GM18505 (cell line): Measurements from ENCODE around the gene USF3.

Source experiments
- ATAC-seq: cut with Tn5 transposase; IDR thresholded peaks from one replicate; pipeline ENCODE4 v1.9.1; 2021; ENCODE audit not compliant: unreplicated experiment
- POLR2A ChIP-seq: IDR thresholded peaks from 4 replicates; pipeline ENCODE4 v1.6.1; 2011; ENCODE audit warnings: borderline replicate concordance; ENCODE audit not compliant: insufficient read depth, insufficient read length; ENCODE audit errors: extremely low read depth

The USF3 gene, protein sequence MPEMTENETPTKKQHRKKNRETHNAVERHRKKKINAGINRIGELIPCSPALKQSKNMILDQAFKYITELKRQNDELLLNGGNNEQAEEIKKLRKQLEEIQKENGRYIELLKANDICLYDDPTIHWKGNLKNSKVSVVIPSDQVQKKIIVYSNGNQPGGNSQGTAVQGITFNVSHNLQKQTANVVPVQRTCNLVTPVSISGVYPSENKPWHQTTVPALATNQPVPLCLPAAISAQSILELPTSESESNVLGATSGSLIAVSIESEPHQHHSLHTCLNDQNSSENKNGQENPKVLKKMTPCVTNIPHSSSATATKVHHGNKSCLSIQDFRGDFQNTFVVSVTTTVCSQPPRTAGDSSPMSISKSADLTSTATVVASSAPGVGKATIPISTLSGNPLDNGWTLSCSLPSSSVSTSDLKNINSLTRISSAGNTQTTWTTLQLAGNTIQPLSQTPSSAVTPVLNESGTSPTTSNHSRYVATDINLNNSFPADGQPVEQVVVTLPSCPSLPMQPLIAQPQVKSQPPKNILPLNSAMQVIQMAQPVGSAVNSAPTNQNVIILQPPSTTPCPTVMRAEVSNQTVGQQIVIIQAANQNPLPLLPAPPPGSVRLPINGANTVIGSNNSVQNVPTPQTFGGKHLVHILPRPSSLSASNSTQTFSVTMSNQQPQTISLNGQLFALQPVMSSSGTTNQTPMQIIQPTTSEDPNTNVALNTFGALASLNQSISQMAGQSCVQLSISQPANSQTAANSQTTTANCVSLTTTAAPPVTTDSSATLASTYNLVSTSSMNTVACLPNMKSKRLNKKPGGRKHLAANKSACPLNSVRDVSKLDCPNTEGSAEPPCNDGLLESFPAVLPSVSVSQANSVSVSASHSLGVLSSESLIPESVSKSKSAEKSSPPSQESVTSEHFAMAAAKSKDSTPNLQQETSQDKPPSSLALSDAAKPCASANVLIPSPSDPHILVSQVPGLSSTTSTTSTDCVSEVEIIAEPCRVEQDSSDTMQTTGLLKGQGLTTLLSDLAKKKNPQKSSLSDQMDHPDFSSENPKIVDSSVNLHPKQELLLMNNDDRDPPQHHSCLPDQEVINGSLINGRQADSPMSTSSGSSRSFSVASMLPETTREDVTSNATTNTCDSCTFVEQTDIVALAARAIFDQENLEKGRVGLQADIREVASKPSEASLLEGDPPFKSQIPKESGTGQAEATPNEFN (N-terminal part only)

DNA sequence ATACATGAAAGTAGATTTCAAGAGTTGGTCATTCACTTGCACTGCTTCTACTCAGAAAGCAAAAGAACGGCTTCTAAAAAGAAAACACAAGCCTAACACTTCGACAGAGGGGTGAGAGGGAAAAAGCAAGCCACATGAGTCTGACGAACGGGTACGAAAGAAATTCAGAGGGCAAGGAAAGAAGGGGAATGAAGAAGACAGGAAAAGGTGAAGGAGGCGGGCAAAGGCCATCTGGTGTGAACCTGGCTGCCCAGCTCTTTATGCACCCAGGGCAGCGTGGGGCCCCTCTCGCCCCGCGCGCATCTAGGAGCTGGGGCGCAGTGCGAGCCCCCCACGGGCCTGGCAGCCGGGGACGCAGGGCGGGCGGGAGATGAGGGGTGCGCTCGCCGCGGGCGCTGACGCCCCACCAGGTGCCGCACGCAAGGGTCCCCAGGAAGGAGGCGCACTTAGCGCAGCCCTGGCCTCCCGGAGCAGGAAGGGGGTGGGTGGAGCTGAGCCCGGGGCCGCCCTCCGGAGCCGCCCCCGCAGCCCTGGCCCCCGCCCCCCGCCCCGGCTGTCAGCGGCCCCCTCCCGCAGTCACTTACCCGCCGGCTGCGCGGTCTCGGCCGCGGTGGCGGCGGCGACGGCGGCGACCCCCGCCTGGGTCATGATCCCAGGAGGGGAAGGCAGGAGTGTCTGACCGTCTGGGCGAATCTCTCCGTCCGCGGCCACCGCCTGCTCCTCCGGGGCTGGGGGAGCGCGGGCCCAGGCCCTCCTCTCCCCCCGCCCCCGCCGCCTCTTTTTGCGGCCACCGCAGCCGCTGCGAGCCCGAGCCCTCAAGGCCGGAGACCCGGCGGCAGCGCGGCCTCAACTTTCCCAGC, at the start of gene USF3:
USF3 (minus strand) TSS at position 857 of the 860 bp plus-strand sequence. CDS start 21,764 bp downstream, outside the sequence.
- ATAC-seq, result peak; percentile 62
- peak; percentile 72 for TF ChIP-seq POLR2A

DNA sequence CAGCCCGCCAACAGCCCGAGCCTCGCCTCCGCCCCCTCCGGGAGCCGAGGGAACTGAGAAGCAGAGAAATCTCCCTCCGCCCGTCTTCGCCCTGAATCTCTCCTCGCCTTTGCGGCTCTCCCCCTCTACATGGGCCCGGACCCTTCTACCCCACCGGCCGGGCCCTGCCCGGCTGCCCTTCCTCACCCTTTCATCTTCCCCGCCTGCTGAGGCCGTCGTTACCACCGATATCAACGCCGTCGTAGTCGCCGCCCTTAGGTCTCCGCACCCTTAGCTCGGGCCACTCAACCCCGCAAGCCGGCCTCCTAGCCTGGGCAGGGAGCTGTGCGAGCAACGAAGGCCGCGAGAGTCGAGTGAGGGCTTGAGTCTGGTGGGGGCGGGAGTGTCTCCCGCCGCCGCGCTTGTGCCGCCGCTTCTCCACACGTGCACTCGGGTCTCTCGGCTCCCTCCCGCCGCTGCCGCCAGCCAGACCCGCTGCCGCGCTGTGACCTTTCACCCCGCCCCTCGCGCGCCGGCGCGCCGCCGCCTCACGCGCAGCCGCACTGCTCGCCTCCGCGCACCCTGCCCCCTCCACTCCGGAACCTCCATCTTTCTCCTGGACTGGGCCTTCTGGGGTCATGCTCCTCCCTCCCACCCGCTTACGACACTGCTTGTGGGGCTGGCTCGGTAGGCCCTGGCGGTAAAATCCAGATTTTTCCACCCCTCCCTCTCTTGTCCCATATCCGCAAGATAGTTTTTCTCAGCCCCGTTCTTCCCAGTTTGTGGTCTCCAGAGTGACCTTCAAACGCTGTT, 49.5 kb upstream of the USF3 start, which contains the start of gene NAA50:
NAA50 (minus strand) TSS at position 494 of the 792 bp plus-strand sequence; CDS start at position 194, 300 bp downstream.
- ATAC-seq, result peak; percentile 47

DNA sequence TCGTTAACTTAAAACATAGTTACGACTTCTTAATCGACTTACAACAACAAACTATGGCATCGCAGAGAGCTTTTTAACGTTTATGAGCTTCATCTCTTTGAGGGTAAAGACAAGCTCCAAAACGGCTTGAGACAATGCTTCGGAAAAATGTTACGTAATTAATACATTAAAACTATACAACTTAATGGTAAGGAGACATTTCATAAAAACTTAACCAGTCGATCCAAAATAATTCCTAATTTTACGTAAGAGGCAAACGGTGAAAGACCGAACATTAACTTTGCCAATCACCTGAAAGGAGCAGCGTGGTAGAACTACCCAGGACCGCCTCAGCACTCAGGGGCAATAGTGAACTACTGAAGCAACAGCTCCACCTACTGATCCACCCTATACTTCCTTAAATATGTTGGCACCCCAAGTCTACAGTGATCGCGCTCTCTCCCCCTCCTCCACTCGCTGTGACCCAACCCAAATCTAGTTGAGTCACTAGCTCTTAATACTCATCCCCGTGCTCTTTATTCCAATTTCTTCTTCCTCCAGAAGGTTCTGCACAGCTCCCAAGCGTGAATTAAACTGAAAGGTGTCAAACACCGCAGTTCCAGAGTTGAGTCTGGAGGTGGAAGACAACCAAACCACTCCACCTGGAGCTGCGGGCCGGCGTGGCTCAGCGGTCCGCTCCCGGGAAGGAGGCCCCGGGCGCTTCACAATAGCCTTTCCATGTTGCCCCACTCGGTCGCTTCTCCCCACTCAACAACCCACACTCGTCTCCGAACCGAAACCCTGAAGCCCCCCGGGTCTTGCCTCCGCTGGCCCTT, 48.7 kb upstream of the USF3 start:
- TF ChIP-seq POLR2A, result no peak
- peak; percentile 48 for ATAC-seq

More for the DNA sequence above, 49.5 kb upstream of the USF3 start, which contains the start of gene NAA50:
- peak; percentile 85 for TF ChIP-seq POLR2A

DNA sequence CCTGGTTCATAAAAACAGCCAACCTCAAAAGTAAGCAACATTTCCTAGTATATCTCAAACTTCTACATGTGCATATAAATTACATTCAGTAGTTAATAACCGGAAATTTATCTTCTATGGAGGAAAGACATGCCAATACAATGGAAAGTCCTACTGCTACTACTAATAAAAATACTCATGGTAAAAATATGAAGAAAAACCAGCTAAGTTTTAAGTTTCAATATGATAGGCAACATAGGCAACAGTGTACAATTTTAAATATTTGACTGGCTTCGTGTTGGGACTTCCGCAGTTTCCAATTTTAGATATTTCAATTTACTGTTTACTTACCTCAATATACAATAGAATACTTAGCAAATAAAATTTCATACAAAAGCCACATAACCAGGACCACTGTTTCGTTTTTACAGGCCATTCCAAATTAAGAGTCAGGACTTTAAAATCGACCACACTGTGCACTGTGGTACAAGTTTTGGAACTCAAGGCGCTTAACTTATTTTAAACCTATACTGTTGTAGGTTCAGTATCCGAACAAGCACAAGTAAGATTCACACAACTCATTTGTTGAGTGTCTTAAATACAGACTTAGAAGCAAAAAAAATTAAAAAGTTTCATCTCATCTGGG, 46.7 kb upstream of the USF3 start:
- no peak for ATAC-seq
- no peak for TF ChIP-seq POLR2A

DNA sequence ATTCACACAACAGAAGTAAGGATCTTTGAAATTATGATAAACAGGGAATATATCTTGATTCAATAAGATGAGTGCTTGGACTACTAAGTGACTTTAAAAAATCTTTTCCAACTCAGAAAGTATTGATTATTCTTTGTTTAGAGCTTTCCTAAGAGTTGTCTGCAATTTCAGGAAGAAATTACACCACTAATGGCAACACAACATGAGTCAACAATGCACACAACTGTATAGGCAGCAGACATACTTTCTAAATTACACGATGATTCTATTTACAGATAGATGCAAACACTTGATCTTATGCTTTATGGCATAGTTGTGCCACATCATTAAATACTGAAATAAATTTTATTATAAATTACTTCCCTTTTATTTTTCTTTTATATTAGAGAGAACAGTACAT, 45.2 kb upstream of the USF3 start:
- no peak for TF ChIP-seq POLR2A
- ATAC-seq, result no peak

DNA sequence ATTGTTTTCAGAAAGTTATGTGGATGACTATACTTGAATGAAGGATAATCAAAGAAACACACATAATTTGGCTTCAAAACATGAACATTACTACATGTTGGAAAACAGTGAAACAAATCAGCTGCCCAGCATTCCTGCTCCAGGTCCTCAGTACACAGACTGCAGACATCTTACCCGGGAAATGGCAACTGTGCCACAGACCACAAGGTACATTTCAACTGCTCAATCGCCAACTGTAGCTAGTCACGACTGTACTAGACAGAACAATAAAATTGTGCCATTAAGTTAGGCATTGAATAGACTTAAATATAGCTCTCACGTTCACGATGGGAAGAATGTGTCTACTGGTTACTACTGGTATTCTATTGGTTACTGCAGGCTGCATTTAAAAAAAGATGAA, 44.6 kb upstream of the USF3 start:
- ATAC-seq, result no peak
- TF ChIP-seq POLR2A, result no peak

DNA sequence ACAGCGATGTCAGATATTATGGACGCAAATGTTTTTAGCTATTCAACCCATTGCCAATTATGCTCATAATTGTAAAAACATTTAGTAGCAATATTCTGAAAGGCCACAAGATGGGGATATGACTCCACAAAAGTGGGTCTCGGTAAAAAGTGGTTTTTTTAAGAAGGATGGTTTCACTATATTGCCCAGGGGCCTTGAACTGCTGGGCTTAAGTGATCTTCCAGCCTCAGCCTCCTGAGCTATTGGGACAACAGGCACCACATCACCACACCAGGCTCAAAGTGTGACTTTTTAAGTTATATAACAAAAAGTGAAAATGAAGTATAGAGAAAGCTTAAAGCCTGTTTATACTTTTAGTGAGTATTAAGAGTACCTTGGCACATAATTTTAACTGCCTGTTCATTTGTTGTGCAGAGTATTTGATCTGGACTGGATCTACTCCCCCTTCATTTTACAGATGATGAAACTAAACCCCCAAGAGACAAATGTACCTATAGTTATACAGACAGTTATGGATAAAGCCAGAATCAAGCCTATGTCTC, 40.2 kb upstream of the USF3 start:
- ATAC-seq, result peak; percentile 57
- TF ChIP-seq POLR2A, result no peak

DNA sequence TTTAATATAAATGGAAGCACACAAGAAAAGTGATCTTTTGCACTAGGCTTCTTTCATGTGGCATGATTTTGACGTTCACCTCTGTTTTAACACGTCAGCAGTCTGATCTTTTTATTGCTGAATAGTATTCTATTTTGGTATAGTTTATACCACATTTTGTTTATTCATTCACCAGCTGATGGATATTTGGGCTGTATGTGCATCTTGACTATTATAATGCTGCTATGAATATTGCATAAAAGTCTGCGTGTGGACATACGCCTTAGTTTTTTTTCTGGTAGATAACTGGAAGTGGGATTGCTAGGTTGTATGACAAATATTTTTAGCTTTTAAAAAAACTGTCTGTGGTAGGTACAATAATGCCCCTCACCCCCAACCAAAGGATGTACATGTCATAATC, 35.3 kb upstream of the USF3 start:
- no peak for ATAC-seq
- TF ChIP-seq POLR2A, result no peak

DNA sequence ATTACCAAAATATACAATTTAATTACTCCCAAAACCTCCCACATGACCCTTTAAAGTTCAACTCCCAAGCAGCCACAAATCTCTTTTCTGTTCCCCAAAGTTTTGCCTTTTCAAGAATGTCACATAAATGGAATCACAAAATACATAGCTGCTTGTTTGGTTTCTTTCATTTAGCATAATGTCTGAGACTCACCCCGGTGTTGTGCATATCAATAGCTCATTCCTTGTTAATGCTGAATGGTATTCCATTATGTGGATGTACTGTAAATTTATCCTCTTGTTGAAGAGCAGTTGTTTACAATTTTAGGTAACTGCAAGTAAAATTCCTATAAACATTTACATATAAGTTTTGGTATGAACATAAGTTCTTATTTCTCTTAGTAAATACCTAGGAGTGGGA, 34.1 kb upstream of the USF3 start:
- ATAC-seq, result no peak
- no peak for TF ChIP-seq POLR2A

DNA sequence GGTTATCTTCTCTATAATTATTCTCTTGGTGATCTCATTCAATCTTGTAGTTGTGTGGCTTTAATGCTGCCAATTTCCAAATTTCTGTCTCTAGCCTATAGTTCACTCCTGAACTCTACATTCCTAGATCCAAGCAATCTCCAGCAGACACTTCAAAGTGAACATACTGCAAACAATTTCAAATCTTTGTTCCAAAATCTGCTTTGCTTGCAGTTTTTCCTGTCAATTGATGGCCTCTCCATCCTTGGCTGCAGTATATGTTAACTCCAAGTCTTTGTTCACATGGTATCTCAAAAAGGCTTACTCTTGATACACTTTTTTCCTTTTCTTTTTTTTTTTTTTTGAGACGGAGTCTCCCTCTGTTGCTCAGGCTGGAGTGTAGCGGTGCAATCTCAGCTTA, 32.2 kb upstream of the USF3 start:
- TF ChIP-seq POLR2A, result no peak

More for the DNA sequence above, 32.2 kb upstream of the USF3 start:
- ATAC-seq, result no peak
